IMR-90 (cell line): ENCODE results near the gene EHMT1.

ENCODE experiments used
- BHLHE40 ChIP-seq: fragments of 150-350 bp; IDR thresholded peaks from 2 replicates; pipeline ENCODE4 v1.6.1; 2016; ENCODE audit warnings: mild to moderate bottlenecking, low read depth, low read length
- CEBPB ChIP-seq: IDR thresholded peaks from 2 replicates; pipeline ENCODE4 v1.6.1; 2012; ENCODE audit warnings: low read depth, low read length, improper control_type of control experiment
- CHD1 ChIP-seq: IDR thresholded peaks from 2 replicates; pipeline ENCODE4 v1.6.1; 2012; ENCODE audit warnings: low read depth, low read length, improper control_type of control experiment
- CTCF ChIP-seq: conservative IDR thresholded peaks from 2 replicates; pipeline ENCODE4 v1.5.1; 2012; ENCODE audit warnings: mild to moderate bottlenecking, low read depth, low read length, improper control_type of control experiment
- FOS ChIP-seq: fragments of 150-350 bp; IDR thresholded peaks from 2 replicates; pipeline ENCODE4 v1.6.1; 2016; ENCODE audit warnings: low read depth, low read length
- POLR2A ChIP-seq: IDR thresholded peaks from 2 replicates; pipeline ENCODE4 v1.6.1; 2012; ENCODE audit warnings: mild to moderate bottlenecking, low read depth, low read length
- RAD21 ChIP-seq: IDR thresholded peaks from 2 replicates; pipeline ENCODE4 v1.6.1; 2012; ENCODE audit warnings: low read length, improper control_type of control experiment
- RCOR1 ChIP-seq: IDR thresholded peaks from 2 replicates; pipeline ENCODE4 v1.6.1; 2012; ENCODE audit warnings: mild to moderate bottlenecking, low read length, improper control_type of control experiment; ENCODE audit not compliant: insufficient replicate concordance
- RFX5 ChIP-seq: IDR thresholded peaks from 2 replicates; pipeline ENCODE4 v1.8.0; 2012; ENCODE audit warnings: low read depth, mild to moderate bottlenecking, low read length, moderate library complexity
- USF2 ChIP-seq: fragments of 150-350 bp; IDR thresholded peaks from 2 replicates; pipeline ENCODE4 v1.6.1; 2017; ENCODE audit warnings: mild to moderate bottlenecking, antibody characterized with exemption, low read length, low read depth

GRCh38 chr9:137771580-137771979 lies 152.8 kb downstream of the EHMT1 start:
- TF ChIP-seq CEBPB (no peak), POLR2A (no peak), CTCF (no peak), RFX5 (no peak), RCOR1 (no peak), FOS (no peak), RAD21 (no peak), BHLHE40 (no peak), USF2 (no peak), CHD1 (no peak)
